HEK293 (cell line): Measurements from ENCODE around the gene JAGN1.

Experiments
- MZF1 ChIP-seq: fragments of 450-650 bp; formaldehyde crosslinking; IDR thresholded peaks from 2 replicates; pipeline ENCODE4 v1.5.1; 2017; ENCODE audit warnings: missing biosample characterization, missing genetic modification characterization, borderline replicate concordance
- TCF7L2 ChIP-seq: IDR thresholded peaks from 2 replicates; pipeline ENCODE4 v1.6.1; 2011; ENCODE audit warnings: low read depth, mild to moderate bottlenecking, inconsistent platforms, low read length, moderate library complexity, borderline replicate concordance
- YY1 ChIP-seq: fragments of 450-650 bp; formaldehyde crosslinking; IDR thresholded peaks from 2 replicates; pipeline ENCODE4 v1.5.1; 2018; ENCODE audit warnings: missing biosample characterization, missing genetic modification characterization
- ZBTB7A ChIP-seq: fragments of 450-650 bp; formaldehyde crosslinking; IDR thresholded peaks from 2 replicates; pipeline ENCODE4 v1.5.1; 2016; ENCODE audit warnings: low read depth, missing biosample characterization, missing genetic modification characterization
- ZNF140 ChIP-seq: fragments of 450-650 bp; formaldehyde crosslinking; IDR thresholded peaks from 2 replicates; pipeline ENCODE4 v1.5.1; 2016; ENCODE audit warnings: missing biosample characterization, missing genetic modification characterization
- ZNF341 ChIP-seq: fragments of 450-650 bp; formaldehyde crosslinking; IDR thresholded peaks from 2 replicates; pipeline ENCODE4; 2016; ENCODE audit warnings: low read depth, missing biosample characterization, missing genetic modification characterization
- TF ChIP-seq, protein P1 (sequence below): fragments of 450-650 bp; formaldehyde crosslinking; IDR thresholded peaks from 2 replicates; pipeline ENCODE4 v1.5.1; 2016; ENCODE audit warnings: missing biosample characterization, missing genetic modification characterization

DNA sequence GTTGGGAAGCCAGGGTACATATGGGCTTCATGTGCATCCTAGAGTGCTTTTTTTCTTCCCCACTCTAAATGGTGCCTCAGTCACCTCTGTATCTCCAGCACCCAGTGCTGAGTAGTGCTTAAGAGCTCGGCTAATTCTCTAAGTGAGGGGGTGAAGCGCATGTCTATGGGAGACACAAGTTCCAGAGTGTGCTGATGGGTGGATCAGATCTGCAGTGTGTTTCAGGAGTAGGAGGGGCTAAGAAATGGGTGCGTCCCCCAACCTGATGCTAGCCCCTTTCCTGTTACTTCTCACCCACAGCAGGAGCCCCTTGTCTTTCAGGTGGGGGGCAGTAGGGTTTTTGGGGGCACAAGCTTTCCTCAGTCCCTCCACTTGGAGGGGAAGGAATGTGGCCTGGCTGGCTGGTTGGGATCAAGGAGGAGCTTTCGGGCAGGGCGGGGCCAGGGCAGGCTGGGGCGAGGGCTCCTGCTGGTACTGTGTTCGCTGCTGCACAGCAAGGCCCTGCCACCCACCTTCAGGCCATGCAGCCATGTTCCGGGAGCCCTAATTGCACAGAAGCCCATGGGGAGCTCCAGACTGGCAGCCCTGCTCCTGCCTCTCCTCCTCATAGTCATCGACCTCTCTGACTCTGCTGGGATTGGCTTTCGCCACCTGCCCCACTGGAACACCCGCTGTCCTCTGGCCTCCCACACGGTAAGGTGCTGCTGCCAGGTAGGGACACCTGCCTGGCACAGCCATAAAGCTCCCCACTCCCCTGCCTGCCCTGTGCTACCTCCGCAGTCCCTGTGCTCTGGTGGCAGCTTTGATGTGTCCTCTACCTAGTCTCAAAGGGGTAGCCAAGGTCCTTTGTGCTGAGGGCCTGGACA is 12.2 kb downstream of the JAGN1 start, which contains the start of gene IL17RE:
- TF ChIP-seq YY1 (tag by site-specific recombination) (no peak), MZF1 (no peak), ZBTB7A (tag by site-specific recombination) (no peak), ZNF341 (no peak), ZNF140 (tag by site-specific recombination) (no peak), TCF7L2 (no peak)
- TF ChIP-seq, protein P1, sequence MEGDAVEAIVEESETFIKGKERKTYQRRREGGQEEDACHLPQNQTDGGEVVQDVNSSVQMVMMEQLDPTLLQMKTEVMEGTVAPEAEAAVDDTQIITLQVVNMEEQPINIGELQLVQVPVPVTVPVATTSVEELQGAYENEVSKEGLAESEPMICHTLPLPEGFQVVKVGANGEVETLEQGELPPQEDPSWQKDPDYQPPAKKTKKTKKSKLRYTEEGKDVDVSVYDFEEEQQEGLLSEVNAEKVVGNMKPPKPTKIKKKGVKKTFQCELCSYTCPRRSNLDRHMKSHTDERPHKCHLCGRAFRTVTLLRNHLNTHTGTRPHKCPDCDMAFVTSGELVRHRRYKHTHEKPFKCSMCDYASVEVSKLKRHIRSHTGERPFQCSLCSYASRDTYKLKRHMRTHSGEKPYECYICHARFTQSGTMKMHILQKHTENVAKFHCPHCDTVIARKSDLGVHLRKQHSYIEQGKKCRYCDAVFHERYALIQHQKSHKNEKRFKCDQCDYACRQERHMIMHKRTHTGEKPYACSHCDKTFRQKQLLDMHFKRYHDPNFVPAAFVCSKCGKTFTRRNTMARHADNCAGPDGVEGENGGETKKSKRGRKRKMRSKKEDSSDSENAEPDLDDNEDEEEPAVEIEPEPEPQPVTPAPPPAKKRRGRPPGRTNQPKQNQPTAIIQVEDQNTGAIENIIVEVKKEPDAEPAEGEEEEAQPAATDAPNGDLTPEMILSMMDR (tag by site-specific recombination) = no peak
